HG03565 (cell line): ENCODE measurements around the gene MBD5.

Experiments used
- ATAC-seq: cut with Tn5 transposase; IDR thresholded peaks from one replicate; pipeline ENCODE4 v1.9.1; 2021; ENCODE audit warnings: mild to moderate bottlenecking, moderate library complexity; ENCODE audit not compliant: unreplicated experiment

Gene MBD5

GRCh38 chr2:148209603-148210002 lies 188.7 kb downstream of the MBD5 start:
- no peak for ATAC-seq

- no peak for ATAC-seq
Measured at GRCh38 chr2:148218326-148219075, 197.6 kb downstream of the MBD5 start.

GRCh38 chr2:148221166-148221565 lies 200.3 kb downstream of the MBD5 start:
- ATAC-seq = no peak

- ATAC-seq = no peak
Measured at GRCh38 chr2:148221926-148222325, 201.0 kb downstream of the MBD5 start.

GRCh38 chr2:148231858-148232257 lies 211.0 kb downstream of the MBD5 start:
- ATAC-seq = no peak

- ATAC-seq = no peak
Measured at GRCh38 chr2:148234143-148234542, 213.3 kb downstream of the MBD5 start.

GRCh38 chr2:148237911-148238310 lies 217.0 kb downstream of the MBD5 start:
- no peak for ATAC-seq

GRCh38 chr2:148238561-148238960 lies 217.7 kb downstream of the MBD5 start:
- no peak for ATAC-seq

GRCh38 chr2:148240838-148241237 lies 219.9 kb downstream of the MBD5 start:
- ATAC-seq = no peak

- ATAC-seq = no peak
Measured at GRCh38 chr2:148244593-148245292, 223.9 kb downstream of the MBD5 start.

GRCh38 chr2:148251993-148252392 lies 231.1 kb downstream of the MBD5 start:
- ATAC-seq = no peak

- ATAC-seq = no peak
Measured at GRCh38 chr2:148252646-148253045, 231.8 kb downstream of the MBD5 start.

- ATAC-seq = no peak
Measured at GRCh38 chr2:148253685-148254084, 232.8 kb downstream of the MBD5 start.

GRCh38 chr2:148255929-148256328 lies 235.0 kb downstream of the MBD5 start:
- ATAC-seq = no peak

GRCh38 chr2:148257276-148257675 lies 236.4 kb downstream of the MBD5 start:
- ATAC-seq = no peak

GRCh38 chr2:148258124-148258523 lies 237.2 kb downstream of the MBD5 start:
- no peak for ATAC-seq

- no peak for ATAC-seq
Measured at GRCh38 chr2:148259674-148260073, 238.8 kb downstream of the MBD5 start.

GRCh38 chr2:148263890-148264289 lies 243.0 kb downstream of the MBD5 start:
- ATAC-seq = no peak

- no peak for ATAC-seq
Measured at GRCh38 chr2:148273158-148273691, 252.3 kb downstream of the MBD5 start.

GRCh38 chr2:148279216-148279615 lies 258.3 kb downstream of the MBD5 start:
- no peak for ATAC-seq

- ATAC-seq = no peak
Measured at GRCh38 chr2:148282201-148282600, 261.3 kb downstream of the MBD5 start.

GRCh38 chr2:148292431-148292830 lies 271.5 kb downstream of the MBD5 start:
- ATAC-seq = no peak
